MM.1S (cell line): ENCODE measurements around the gene ZFPM1.

ENCODE experiments used
- EZH2 ChIP-seq: fragments of 300-600 bp; sonication (generic); optimal IDR thresholded peaks from 2 replicates; pipeline ENCODE3; 2017; ENCODE audit warnings: low read depth, mild to moderate bottlenecking, antibody characterized with exemption, low read length, mixed read lengths
- TF ChIP-seq, protein P1 (sequence below): fragments of 300-600 bp; sonication (generic); IDR thresholded peaks from 2 replicates; pipeline ENCODE4 v1.5.1; 2016; ENCODE audit warnings: antibody characterized with exemption, low read length, mixed read lengths

DNA sequence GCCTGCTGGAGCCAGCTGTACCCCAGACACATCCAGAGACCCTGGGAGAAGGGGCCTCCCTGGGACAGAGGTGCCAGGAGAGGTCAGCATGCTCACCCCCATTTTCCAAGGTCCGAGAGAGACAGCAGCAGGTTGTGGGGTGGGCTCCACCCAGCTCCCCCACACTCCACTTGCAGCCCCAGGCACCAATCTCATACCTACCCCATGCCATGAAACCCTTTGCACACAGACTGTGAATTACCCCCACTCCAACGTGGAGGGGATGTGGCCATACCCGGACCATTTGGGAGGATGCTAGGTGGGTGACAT lies 34.0 kb downstream of the ZFPM1 start:
- TF ChIP-seq, protein P1, sequence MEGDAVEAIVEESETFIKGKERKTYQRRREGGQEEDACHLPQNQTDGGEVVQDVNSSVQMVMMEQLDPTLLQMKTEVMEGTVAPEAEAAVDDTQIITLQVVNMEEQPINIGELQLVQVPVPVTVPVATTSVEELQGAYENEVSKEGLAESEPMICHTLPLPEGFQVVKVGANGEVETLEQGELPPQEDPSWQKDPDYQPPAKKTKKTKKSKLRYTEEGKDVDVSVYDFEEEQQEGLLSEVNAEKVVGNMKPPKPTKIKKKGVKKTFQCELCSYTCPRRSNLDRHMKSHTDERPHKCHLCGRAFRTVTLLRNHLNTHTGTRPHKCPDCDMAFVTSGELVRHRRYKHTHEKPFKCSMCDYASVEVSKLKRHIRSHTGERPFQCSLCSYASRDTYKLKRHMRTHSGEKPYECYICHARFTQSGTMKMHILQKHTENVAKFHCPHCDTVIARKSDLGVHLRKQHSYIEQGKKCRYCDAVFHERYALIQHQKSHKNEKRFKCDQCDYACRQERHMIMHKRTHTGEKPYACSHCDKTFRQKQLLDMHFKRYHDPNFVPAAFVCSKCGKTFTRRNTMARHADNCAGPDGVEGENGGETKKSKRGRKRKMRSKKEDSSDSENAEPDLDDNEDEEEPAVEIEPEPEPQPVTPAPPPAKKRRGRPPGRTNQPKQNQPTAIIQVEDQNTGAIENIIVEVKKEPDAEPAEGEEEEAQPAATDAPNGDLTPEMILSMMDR, result no peak
- no peak for TF ChIP-seq EZH2
